Activated T-helper 2 cell treated with anti-CD3 and anti-CD28 coated beads, Interferon-gamma antibody, Interleukin-2, Interleukin-4, amounts not matched to agents 10 μg/mL and 5 μg/mL and 100 μg/mL, durations not matched to agents 14 hours and 24 hours and 36 hours (primary cell): Measurements from ENCODE around the gene ISYNA1. TPM values are rescaled to one million over a fixed set of nuclear protein-coding genes. Genes with fewer than 3 reads are reported as not detected.

Source experiments
- DNase-seq: peaks from one replicate; pipeline ENCODE4 v3.0.0; 2021; ENCODE audit warnings: low spot score
- H3K27ac Mint-ChIP-seq: one replicate; pipeline ENCODE4 v1.8.0; 2021; ENCODE audit warnings: mixed read lengths
- H3K27me3 Mint-ChIP-seq: one replicate; pipeline ENCODE4 v1.8.0; 2021; ENCODE audit warnings: low read depth, mixed read lengths
- H3K36me3 Mint-ChIP-seq: one replicate; pipeline ENCODE4 v1.8.0; 2021; ENCODE audit warnings: low read depth, mixed read lengths
- H3K4me1 Mint-ChIP-seq: one replicate; pipeline ENCODE4 v1.8.0; 2021; ENCODE audit warnings: low read depth, mixed read lengths
- H3K4me3 Mint-ChIP-seq: one replicate; pipeline ENCODE4 v1.8.0; 2021; ENCODE audit warnings: low read depth, mild to moderate bottlenecking, moderate library complexity, mixed read lengths
- H3K9me3 Mint-ChIP-seq: one replicate; pipeline ENCODE4 v1.8.0; 2021; ENCODE audit warnings: mixed read lengths
- intact Hi-C: fragments of 100-400 bp; cut with micrococcal nuclease; formaldehyde crosslinking; loops from one replicate; pipeline ENCODE4 v1.15.1; 2023
- total RNA-seq: library from RNA; stranded (reverse); gene quantifications from 2 replicates; pipeline ENCODE4 v1.2.3, GENCODE V29; 2022

ISYNA1 gene
- total RNA-seq, 1 donor from 2014 or later, result 20.3 TPM

GRCh38 chr19:18384775-18385174 lies 53.2 kb downstream of the ISYNA1 start:
- intact Hi-C loops, result no loop called here
- H3K4me1 Mint-ChIP-seq, result peaks cover 4% of the 10 kb centered on the region
- H3K9me3 Mint-ChIP-seq, result no peaks in the 10 kb centered on the region
- no peaks in the 10 kb centered on the region for H3K36me3 Mint-ChIP-seq
- no peak overlapping the region for H3K4me3 Mint-ChIP-seq
- no peak for DNase-seq
- H3K27me3 Mint-ChIP-seq, result peaks cover 35% of the 10 kb centered on the region
- H3K27ac Mint-ChIP-seq, result no peak overlapping the region

Other genes with a start within 250 kb of the ISYNA1 start
- gene MPV17L2, start 244.9 kb downstream of the ISYNA1 start, total RNA-seq, result 14.5 and 14.8 TPM in 2 replicates
- 6.3 and 7.4 TPM in 2 replicates for gene RAB3A, start 234.1 kb downstream of the ISYNA1 start, total RNA-seq
- 0.14 TPM in 2 replicates for gene PDE4C, start 211.7 kb downstream of the ISYNA1 start, total RNA-seq
- 2.9 and 3.3 TPM in 2 replicates for gene IQCN, start 163.7 kb downstream of the ISYNA1 start, total RNA-seq
- gene JUND, start 156.5 kb downstream of the ISYNA1 start, total RNA-seq, result 462 and 464 TPM in 2 replicates
- 198 and 208 TPM in 2 replicates for gene LSM4, start 115.1 kb downstream of the ISYNA1 start, total RNA-seq
- gene PGPEP1, start 97.5 kb downstream of the ISYNA1 start, total RNA-seq, result 24.9 and 29.4 TPM in 2 replicates
- not detected in 2 replicates for gene GDF15, start 52.0 kb downstream of the ISYNA1 start, total RNA-seq
- not detected in 2 replicates for gene LRRC25, start 40.5 kb downstream of the ISYNA1 start, total RNA-seq
- gene SSBP4, start 18.7 kb downstream of the ISYNA1 start, total RNA-seq, result 133 and 146 TPM in 2 replicates
- gene ELL, start 83.9 kb upstream of the ISYNA1 start, total RNA-seq, result 27.0 and 27.5 TPM in 2 replicates
- gene FKBP8, start 105.4 kb upstream of the ISYNA1 start, total RNA-seq, result 196 and 201 TPM in 2 replicates
- gene KXD1, start 119.7 kb upstream of the ISYNA1 start, total RNA-seq, result 132 and 141 TPM in 2 replicates
- 1,564 and 1,579 TPM in 2 replicates for gene UBA52, start 133.7 kb upstream of the ISYNA1 start, total RNA-seq
- 122 and 132 TPM in 2 replicates for gene REX1BD, start 150.7 kb upstream of the ISYNA1 start, total RNA-seq
- not detected in 2 replicates for gene CRLF1, start 168.7 kb upstream of the ISYNA1 start, total RNA-seq
- gene TMEM59L, start 174.7 kb upstream of the ISYNA1 start, total RNA-seq, result not detected in 2 replicates
- gene KLHL26, start 198.9 kb upstream of the ISYNA1 start, total RNA-seq, result 11.6 and 11.7 TPM in 2 replicates
- gene CRTC1, start 245.5 kb upstream of the ISYNA1 start, total RNA-seq, result 6.4 and 7.0 TPM in 2 replicates